GM21515 (cell line): ENCODE results near the gene EDA.

Experiments used
- ATAC-seq: cut with Tn5 transposase; IDR thresholded peaks from one replicate; pipeline ENCODE4 v1.9.1; 2021; ENCODE audit not compliant: unreplicated experiment

The EDA gene

DNA sequence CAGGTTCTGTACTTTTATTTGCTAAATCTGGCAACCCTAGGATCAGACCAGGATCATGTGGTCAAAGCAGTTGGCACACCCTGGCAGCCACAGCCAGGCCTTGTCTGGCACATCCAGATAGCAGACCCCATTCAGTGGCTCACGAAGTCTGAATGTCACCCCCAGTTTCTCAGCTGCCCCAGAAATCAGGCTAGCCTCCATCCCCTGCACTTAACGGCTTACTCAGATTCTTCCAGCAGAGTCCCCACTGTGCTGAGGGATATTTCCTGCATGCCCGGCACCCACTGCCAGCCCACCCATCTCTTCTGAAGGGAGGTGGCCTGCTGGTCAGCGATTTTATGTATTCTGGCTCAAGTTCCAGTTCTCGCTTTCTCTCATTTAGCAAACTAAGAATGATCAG lies 438.5 kb downstream of the EDA start:
- ATAC-seq: no peak

DNA sequence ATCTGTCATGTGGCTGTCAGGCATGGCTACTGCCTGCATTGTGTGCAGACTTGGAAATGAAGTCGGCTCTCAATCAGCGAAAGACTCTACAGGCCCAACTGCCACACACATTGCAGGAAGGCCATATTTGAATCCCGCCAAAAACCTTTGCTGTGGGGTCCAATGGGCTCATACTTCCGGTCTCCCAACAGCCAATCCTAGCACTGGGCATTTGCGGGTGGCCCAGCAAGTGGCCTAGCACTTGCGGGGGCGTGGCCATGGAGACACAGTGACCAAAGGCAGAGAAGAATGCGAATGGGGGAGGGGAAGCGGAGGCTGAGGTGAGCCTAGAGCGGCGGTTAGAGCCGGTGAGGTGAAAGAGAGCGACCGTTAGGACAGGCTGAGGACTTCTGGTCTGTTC lies 446.2 kb downstream of the EDA start, which contains the start of gene OTUD6A:
Gene OTUD6A (plus strand): TSS at position 382 of the 400 bp plus-strand sequence. CDS start 68 bp downstream, outside the sequence.
- no peak for ATAC-seq

DNA sequence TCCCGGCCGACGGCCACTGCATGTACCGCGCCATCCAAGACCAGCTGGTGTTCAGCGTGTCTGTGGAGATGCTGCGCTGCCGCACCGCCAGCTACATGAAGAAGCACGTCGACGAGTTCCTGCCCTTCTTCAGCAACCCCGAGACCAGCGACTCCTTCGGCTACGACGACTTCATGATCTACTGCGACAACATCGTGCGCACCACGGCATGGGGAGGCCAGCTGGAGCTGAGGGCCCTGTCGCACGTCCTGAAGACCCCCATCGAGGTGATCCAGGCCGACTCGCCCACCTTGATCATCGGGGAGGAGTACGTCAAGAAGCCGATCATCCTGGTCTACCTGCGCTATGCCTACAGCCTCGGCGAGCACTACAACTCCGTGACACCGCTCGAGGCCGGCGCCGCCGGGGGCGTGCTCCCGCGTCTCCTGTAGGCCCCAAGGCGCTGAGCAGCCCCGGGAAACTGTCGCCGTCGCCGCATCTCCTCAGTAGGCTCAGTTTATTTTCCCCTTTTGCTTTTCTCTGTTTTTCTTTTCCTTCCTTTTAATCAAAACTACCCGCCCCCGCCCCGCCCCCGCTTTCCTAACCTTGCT lies 447.1 kb downstream of the EDA start:
- ATAC-seq: no peak

DNA sequence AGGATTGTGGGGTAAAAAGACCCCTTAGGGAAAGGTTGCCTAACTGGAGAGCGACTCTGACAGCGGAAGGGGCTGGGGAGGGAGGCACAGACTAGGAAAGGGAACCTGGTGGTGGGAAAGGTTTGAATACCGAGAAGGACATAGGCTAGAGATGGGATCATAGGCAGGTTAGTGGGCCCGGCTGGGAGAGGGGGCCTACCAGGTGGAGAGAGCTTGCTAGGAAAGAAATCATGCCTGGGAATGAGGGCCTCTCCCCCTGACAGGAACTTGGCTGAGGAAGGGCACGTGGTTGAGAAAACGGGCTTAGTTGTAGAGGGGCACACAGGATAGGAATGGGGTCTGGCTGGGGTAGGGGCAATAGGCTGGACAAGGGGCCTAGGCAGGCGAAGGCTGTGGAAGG lies 450.7 kb downstream of the EDA start:
- no peak for ATAC-seq

DNA sequence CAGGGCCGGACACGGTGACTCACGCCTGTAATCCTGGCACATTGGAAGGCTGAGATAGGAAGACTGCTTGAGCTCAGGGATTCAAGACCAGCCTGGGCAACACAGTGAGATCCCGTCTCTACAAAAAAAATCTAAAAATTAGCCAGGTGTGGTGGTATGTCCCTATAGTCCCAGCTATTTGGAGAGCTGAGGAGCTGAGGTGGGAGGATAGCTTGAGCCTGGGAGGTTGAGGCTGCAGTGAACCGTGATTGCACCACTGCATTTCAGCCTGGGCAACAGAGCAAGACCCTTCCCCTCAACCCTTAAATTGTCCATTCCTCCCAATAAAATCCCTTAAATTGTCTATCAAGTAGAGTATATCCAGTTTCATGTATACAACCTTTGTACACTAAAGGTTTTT lies 463.4 kb downstream of the EDA start:
- no peak for ATAC-seq

DNA sequence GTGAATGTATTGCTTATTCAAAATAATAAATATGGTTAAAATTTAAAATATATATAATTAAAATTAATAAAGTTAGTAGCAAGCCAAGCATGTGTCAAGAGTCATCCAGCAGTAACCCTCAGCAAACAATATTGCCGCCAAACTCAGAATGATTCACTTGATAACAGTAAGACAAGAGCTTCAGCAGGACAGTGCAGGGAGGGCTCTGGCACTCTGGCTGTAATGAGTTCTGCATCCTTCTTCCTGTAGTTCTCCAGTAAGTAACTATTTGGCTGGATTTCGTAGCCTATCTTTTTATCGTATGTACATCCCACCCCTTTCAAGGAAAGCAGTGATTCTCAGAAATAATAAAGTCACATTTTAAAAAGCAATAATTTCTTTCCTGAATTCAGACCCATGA lies 464.0 kb downstream of the EDA start:
- ATAC-seq: no peak

DNA sequence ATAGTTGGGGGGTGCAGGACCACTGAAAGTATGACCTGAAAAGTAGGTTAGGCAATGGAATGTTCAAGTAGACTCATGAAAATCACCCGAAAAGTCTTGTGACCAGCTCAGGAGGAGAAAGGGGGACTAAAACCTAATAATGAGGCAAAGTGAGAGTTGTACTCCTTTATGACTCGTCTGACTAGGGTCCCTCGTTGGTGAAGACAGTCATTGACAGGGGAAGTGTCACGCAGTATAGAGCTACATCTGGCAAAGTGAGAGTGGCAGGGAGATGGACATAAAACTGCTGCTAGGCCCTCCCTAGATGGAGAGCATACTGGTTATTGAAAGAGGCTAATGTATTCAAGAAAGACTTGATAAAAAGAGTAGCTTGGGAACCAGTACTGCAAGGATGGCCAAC lies 466.8 kb downstream of the EDA start:
- ATAC-seq: no peak

DNA sequence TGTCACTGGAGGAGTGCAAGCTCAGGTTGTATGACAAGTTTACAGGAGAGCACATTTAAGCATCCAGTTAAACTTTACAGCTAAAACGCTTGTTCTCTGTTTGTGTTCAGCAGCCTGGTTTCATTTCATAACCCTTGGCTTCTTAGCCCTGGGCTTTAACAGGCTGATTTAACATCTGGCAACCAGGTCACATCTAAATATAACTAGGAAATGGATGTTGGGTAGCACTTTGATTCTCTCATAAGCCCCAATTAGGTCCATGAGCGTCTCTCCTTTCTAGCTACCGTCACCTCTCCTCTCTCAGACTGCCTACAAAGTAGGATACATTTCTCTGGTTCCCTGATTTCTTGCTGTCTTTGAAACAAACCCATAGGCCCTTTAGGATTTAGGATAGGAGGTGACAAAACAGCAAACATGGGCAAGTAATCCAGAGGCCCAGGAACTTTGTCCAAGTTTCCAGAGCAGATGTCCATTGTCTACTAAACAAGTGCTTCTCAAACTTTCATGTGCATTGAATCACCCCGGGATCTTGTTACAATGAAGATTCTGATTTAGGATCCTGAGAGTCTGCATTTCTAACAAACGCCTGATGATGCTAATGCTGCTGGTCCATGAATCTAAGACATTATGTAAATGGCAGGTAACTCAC lies 468.8 kb downstream of the EDA start:
- ATAC-seq: no peak

DNA sequence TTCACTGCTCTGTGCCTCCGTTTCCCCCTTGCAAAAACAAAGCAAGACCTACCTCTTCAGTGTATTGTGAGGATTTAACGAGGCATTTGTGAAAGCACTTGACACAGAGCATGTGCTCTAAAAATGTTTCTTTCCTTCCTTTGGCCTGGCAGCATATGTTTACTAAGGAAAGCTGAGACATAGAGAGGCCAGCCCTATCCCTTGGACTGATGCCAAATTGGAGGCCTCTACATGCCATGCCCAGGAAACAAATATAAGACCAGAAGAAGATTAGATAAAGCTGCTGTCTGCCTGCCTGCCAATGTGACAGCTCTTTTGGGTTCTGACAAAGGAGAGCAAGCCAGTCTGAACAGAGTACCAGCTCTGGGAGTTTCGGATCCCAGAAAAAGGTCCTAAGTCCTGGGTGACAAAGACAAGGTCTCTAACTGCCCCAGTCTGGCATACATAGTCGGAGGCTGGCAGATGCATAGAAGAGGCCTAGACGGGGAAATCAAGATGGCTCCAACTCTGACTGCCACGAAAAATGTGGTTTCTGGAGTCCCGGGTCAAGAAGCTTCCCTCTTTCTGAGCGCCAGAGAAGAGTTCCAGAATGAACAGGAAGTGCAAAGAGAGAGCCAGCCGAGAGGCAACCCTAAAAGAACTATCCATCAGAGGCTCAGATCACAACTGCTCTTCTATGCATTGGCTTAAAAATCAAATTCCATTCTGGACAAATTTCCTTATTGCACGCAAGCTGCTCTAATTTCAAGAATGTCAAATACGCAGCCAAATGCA lies 472.1 kb downstream of the EDA start:
- ATAC-seq: no peak

DNA sequence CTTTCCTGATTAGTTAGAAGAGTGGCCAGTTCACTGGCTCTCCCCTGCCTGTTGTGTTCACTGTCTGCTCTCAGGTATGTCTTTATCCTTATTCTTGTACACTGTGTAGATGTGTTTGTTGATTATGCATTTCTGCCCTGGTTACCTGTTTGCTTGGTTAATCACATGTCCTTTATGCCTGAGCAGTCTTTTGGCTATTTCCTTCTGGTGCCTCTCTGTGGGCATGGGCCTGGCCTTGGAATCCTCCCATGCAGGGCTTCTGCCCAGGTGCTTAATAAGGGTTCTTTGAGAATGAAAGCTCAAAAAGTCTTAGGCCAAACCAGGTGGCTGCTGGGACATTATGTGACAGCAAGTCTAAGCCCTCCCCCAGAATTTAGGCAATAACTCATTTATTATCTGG lies 472.8 kb downstream of the EDA start:
- ATAC-seq: no peak
